Osteoblast (primary cell): ENCODE results near the gene CCSER1. TPM values are rescaled to one million over a fixed set of nuclear protein-coding genes. Genes with fewer than 3 reads are reported as not detected.

Experiments used
- DNase-seq: peaks from one replicate; pipeline ENCODE4 v3.0.0; 2011; ENCODE audit warnings: low spot score, mixed read lengths; ENCODE audit not compliant: insufficient read length; ENCODE audit errors: missing footprints
- H2AFZ ChIP-seq: 2 replicates; pipeline ENCODE4 v1.6.0; 2011; ENCODE audit warnings: mild to moderate bottlenecking, low read length
- H3K27ac ChIP-seq: 2 replicates; pipeline ENCODE4 v1.5.1; 2011; ENCODE audit warnings: mild to moderate bottlenecking, low read depth, low read length, moderate library complexity
- H3K27me3 ChIP-seq: 2 replicates; pipeline ENCODE4 v1.6.0; 2012; ENCODE audit warnings: mild to moderate bottlenecking, control low read depth, inconsistent platforms, low read length, moderate library complexity; ENCODE audit not compliant: insufficient read depth
- H3K36me3 ChIP-seq: 2 replicates; pipeline ENCODE4 v1.5.1; 2011; ENCODE audit warnings: mild to moderate bottlenecking, low read length, control low read depth, moderate library complexity; ENCODE audit not compliant: insufficient read depth
- H3K4me1 ChIP-seq: 2 replicates; pipeline ENCODE4 v1.5.1; 2011; ENCODE audit warnings: mild to moderate bottlenecking, low read length, control low read depth, moderate library complexity; ENCODE audit not compliant: insufficient read depth
- H3K4me2 ChIP-seq: 2 replicates; pipeline ENCODE4 v1.6.0; 2011; ENCODE audit warnings: mild to moderate bottlenecking, low read length; ENCODE audit not compliant: insufficient read depth
- H3K4me3 ChIP-seq: fragments of 200-600 bp; sonication (generic); 3 replicates; pipeline ENCODE4 v1.5.1; 2012; ENCODE audit warnings: mild to moderate bottlenecking, low read length, inconsistent platforms; ENCODE audit not compliant: insufficient read depth
- H3K79me2 ChIP-seq: 2 replicates; pipeline ENCODE4 v1.6.0; 2012; ENCODE audit warnings: mild to moderate bottlenecking, low read length, control low read depth, inconsistent platforms; ENCODE audit not compliant: insufficient read depth
- H3K9me3 ChIP-seq: 2 replicates; pipeline ENCODE4 v1.5.1; 2011; ENCODE audit warnings: low read depth, low read length, control low read depth
- H4K20me1 ChIP-seq: 2 replicates; pipeline ENCODE4 v1.6.0; 2012; ENCODE audit warnings: mild to moderate bottlenecking, low read length, control low read depth; ENCODE audit not compliant: insufficient read depth
- total RNA-seq: library from RNA; depleted of rRNA; stranded (reverse); fragments of >200 nt; gene quantifications from 2 replicates; pipeline ENCODE4 v1.2.3, GENCODE V29; 2012
- TF ChIP-seq, protein P1 (sequence below): IDR thresholded peaks from 2 replicates; pipeline ENCODE4 v1.5.1; 2011; ENCODE audit warnings: mild to moderate bottlenecking, low read depth, low read length, moderate library complexity; ENCODE audit errors: extremely low read depth

The CCSER1 gene
- total RNA-seq, 1 donor = under 0.01 TPM

DNA sequence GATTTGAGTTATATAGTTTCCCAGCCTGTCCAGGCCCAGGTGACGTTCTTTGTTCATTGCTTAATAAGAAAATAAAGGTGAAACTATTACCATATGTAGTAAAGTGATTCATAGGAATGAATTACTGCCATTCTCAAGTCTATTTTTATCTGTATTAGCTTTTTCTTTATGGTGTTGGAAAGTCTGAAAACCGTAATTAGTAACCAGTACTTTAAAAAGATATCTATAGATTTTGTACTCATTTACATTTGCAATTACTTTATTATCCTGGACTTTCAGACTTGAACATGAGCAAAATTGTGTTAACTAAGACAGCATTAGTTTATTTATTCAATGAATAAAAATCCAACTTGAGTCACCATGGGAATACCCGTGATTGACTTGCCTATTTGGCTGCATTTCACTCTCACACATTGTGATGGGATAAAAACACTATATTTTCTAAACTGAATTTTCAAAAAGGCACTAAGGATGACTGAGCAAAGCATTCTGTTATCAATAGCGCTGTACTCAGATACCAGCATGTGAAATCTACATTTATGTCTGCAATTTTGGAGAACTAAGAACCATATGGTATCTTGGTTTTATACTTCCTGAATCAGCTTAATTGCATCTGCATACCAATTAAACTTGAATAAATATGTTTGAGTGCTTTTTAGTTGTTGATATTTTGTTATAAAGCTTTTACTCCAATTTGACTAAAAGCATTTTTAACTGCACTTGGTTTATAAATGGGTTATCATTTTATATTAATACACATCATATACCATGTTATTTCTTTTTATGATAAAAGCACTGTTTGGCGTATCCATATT, 154.6 kb downstream of the CCSER1 start:
- DNase-seq = no peak
- H3K9me3 ChIP-seq = no peaks in the 10 kb centered on the region
- H3K4me1 ChIP-seq = no peaks in the 10 kb centered on the region
- H2AFZ ChIP-seq = no peak overlapping the region
- H3K4me2 ChIP-seq = no peak overlapping the region
- H3K27ac ChIP-seq = no peak overlapping the region
- H3K27me3 ChIP-seq = no peaks in the 10 kb centered on the region
- no peak overlapping the region for H3K4me3 ChIP-seq
- H3K79me2 ChIP-seq = no peaks in the 10 kb centered on the region
- no peaks in the 10 kb centered on the region for H4K20me1 ChIP-seq
- no peaks in the 10 kb centered on the region for H3K36me3 ChIP-seq
- TF ChIP-seq, protein P1, sequence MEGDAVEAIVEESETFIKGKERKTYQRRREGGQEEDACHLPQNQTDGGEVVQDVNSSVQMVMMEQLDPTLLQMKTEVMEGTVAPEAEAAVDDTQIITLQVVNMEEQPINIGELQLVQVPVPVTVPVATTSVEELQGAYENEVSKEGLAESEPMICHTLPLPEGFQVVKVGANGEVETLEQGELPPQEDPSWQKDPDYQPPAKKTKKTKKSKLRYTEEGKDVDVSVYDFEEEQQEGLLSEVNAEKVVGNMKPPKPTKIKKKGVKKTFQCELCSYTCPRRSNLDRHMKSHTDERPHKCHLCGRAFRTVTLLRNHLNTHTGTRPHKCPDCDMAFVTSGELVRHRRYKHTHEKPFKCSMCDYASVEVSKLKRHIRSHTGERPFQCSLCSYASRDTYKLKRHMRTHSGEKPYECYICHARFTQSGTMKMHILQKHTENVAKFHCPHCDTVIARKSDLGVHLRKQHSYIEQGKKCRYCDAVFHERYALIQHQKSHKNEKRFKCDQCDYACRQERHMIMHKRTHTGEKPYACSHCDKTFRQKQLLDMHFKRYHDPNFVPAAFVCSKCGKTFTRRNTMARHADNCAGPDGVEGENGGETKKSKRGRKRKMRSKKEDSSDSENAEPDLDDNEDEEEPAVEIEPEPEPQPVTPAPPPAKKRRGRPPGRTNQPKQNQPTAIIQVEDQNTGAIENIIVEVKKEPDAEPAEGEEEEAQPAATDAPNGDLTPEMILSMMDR = no peak

DNA sequence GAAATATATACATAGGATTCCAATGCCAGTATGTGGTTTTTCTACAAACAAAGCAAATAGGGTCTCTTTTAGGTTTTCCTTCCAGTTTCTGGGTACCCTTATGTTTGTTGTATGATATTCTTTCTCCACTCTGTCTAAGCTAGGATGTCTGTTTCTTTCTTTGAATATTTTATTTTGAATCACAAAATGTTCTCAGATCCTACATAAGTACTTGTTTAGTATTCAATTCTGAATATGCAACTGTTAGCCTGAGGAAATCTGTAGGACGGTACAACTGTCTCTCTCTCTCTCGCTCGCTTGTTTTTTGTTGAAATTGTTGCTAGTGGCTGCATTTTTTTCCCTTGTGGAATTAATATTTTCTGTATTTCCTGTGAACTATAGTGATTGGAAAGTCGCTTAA, 163.2 kb downstream of the CCSER1 start:
- DNase-seq = no peak
- TF ChIP-seq, protein P1 = no peak
- no peaks in the 10 kb centered on the region for H3K27me3 ChIP-seq
- no peak overlapping the region for H2AFZ ChIP-seq
- H3K36me3 ChIP-seq = no peaks in the 10 kb centered on the region
- no peak overlapping the region for H3K4me2 ChIP-seq
- no peak overlapping the region for H3K4me3 ChIP-seq
- H3K4me1 ChIP-seq = no peaks in the 10 kb centered on the region
- no peaks in the 10 kb centered on the region for H3K9me3 ChIP-seq
- H3K79me2 ChIP-seq = no peaks in the 10 kb centered on the region
- no peak overlapping the region for H3K27ac ChIP-seq
- H4K20me1 ChIP-seq = no peaks in the 10 kb centered on the region

DNA sequence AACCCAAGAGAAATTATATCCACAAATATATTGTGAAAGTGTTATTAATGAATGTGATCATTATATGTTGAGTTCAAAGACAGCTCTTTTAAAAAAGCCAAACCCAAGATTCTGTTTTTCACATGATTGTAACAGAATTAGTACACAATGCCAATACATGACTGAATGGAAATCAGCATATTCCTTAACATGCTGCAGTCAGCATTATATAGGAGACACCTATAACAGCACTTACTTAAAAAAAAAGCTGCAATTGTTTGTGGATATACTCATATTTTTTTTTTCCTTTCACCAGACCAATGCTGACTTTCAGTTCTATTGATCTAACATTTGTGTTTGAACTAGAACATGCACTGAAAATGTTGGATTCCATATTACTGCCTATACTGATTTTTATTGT, 165.2 kb downstream of the CCSER1 start:
- H3K27me3 ChIP-seq = no peaks in the 10 kb centered on the region
- no peaks in the 10 kb centered on the region for H3K9me3 ChIP-seq
- H3K27ac ChIP-seq = no peak overlapping the region
- H3K79me2 ChIP-seq = no peaks in the 10 kb centered on the region
- H3K4me1 ChIP-seq = no peaks in the 10 kb centered on the region
- H3K36me3 ChIP-seq = no peaks in the 10 kb centered on the region
- H3K4me3 ChIP-seq = no peak overlapping the region
- DNase-seq = no peak
- no peak overlapping the region for H3K4me2 ChIP-seq
- TF ChIP-seq, protein P1 = no peak
- H2AFZ ChIP-seq = no peak overlapping the region
- no peaks in the 10 kb centered on the region for H4K20me1 ChIP-seq

DNA sequence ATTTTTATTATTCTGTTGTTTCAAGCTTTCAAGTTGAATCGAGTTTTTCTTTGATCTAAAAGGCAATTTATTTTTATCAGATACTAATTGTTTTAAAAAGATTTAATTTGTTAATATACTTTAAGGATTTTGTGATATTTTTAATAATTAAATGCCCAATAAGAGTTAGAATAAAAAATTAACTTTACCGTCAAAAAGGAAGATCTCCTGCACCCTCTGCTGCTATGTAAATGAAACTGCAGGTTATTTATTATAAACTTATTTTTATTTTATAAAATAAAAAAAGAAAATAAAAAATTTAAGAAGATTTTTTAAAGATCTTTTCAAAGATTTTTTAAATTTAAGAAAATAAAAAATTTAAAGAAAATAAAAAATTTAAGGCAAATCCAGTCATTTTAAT, 166.1 kb downstream of the CCSER1 start:
- H3K27ac ChIP-seq = no peak overlapping the region
- H4K20me1 ChIP-seq = no peaks in the 10 kb centered on the region
- H3K9me3 ChIP-seq = no peaks in the 10 kb centered on the region
- DNase-seq = no peak
- H3K79me2 ChIP-seq = no peaks in the 10 kb centered on the region
- TF ChIP-seq, protein P1 = peak; percentile 39
- no peak overlapping the region for H3K4me3 ChIP-seq
- no peaks in the 10 kb centered on the region for H3K4me1 ChIP-seq
- H2AFZ ChIP-seq = no peak overlapping the region
- H3K36me3 ChIP-seq = no peaks in the 10 kb centered on the region
- no peaks in the 10 kb centered on the region for H3K27me3 ChIP-seq
- H3K4me2 ChIP-seq = no peak overlapping the region
